HepG2 (cell line): ENCODE measurements around the gene TCEANC2. TPM values are rescaled to one million over a fixed set of nuclear protein-coding genes. Genes with fewer than 3 reads are reported as not detected.

ENCODE experiments used
- ATAC-seq: fragments of 200-7000 bp; cut with Tn5 transposase; 3 replicates; pipeline ENCODE4 v1.9.1; 2020; ENCODE audit warnings: mild to moderate bottlenecking, moderate library complexity
- BruUV-seq: library from RNA; stranded (reverse); fragments of 400-500 nt; replicated peaks from 2 replicates; lab custom pipeline; 2021; lab: Mats Ljungman, UMichigan
- CTCF ChIA-PET: fragments of 300-600 bp; formaldehyde crosslinking; extraction: SDS; loops from one replicate; lab custom pipeline; 2021; ENCODE audit warnings: low total read pairs, inconsistent platforms, low intra/inter-chr PET ratio; lab: Yijun Ruan, JAX
- POLR2A ChIA-PET: fragments of 350-600 bp; sonication (Branson Sonifier 250); formaldehyde crosslinking; loops from one replicate; lab custom pipeline; 2020; ENCODE audit warnings: antibody characterized with exemption, inconsistent platforms; lab: Yijun Ruan, JAX
- DNase-seq: peaks from one replicate; pipeline ENCODE4 v3.0.0-alpha.2; 2015; ENCODE audit warnings: low spot score
- FAIRE-seq: peaks from 3 replicates; lab custom pipeline; 2011; peaks lifted over from hg19 to GRCh38; lab: Jason Lieb, UNC
- H2AFZ ChIP-seq: one replicate; pipeline ENCODE4 v1.6.1; 2011; ENCODE audit warnings: low read length, inconsistent platforms
- H3K27ac ChIP-seq: fragments of 300-600 bp; 3 replicates; pipeline ENCODE4 v1.8.0; 2011; ENCODE audit warnings: mixed run types, mild to moderate bottlenecking, mixed read lengths, low read length, inconsistent platforms; ENCODE audit not compliant: insufficient read depth; ENCODE audit errors: extremely low read length
- H3K27me3 ChIP-seq, 2 experiments: fragments of 200-600 bp in 1 of 2; 2 replicates in 1 of 2; 3 replicates in 1 of 2; pipeline versions ENCODE4 v1.6.0 to v1.8.0; 2011; ENCODE audit warnings: low read length in 2 of 2, mild to moderate bottlenecking in 2 of 2, moderate library complexity in 2 of 2, inconsistent platforms in 1 of 2; ENCODE audit not compliant: insufficient read depth in 2 of 2, control insufficient read depth in 1 of 2
- H3K36me3 ChIP-seq, 2 experiments: fragments of 200-600 bp in 1 of 2; replicated peaks in 1 of 2; 2 replicates in 1 of 2; 3 replicates in 1 of 2; pipeline versions ENCODE4 v1.5.1 to v1.8.0; 2011; ENCODE audit warnings: low read length in 2 of 2, inconsistent platforms in 1 of 2; ENCODE audit not compliant: insufficient read depth in 2 of 2, control insufficient read depth in 1 of 2
- H3K4me1 ChIP-seq: 2 replicates; pipeline ENCODE4 v1.5.1; 2012; ENCODE audit warnings: low read length, inconsistent platforms; ENCODE audit not compliant: insufficient read depth
- H3K4me2 ChIP-seq: 2 replicates; pipeline ENCODE4 v1.6.0; 2011; ENCODE audit warnings: low read depth, low read length, inconsistent platforms
- H3K4me3 ChIP-seq, 3 experiments: fragments of 200-600 bp in 1 of 3; sonication (generic), shearing (Covaris generic) in 1 of 3; replicated peaks in 1 of 3; 2 replicates each; pipeline ENCODE4 v1.5.1; 2011 to 2016; ENCODE audit warnings: low read length in 3 of 3, inconsistent platforms in 2 of 3, low read depth in 2 of 3, mild to moderate bottlenecking in 2 of 3, control low read depth in 1 of 3, mixed read lengths in 1 of 3; ENCODE audit not compliant: insufficient read depth in 1 of 3
- H3K79me2 ChIP-seq: one replicate; pipeline ENCODE4 v1.6.1; 2011; ENCODE audit warnings: low read length, inconsistent platforms; ENCODE audit not compliant: insufficient read depth
- H3K9ac ChIP-seq: 2 replicates; pipeline ENCODE4 v1.6.0; 2011; ENCODE audit warnings: mild to moderate bottlenecking, low read depth, low read length, inconsistent platforms; ENCODE audit not compliant: insufficient read depth
- H3K9me3 ChIP-seq: 2 replicates; pipeline ENCODE4 v1.5.1; 2012; ENCODE audit warnings: mild to moderate bottlenecking, low read length
- H4K20me1 ChIP-seq: 2 replicates; pipeline ENCODE4 v1.6.0; 2011; ENCODE audit warnings: inconsistent platforms, mild to moderate bottlenecking, low read length, moderate library complexity; ENCODE audit not compliant: insufficient read depth
- FOXC1 ChIP-seq: sonication (generic); formaldehyde crosslinking; IDR thresholded peaks from 2 replicates; pipeline ENCODE4 v1.8.0; 2022; ENCODE audit warnings: mild to moderate bottlenecking, missing genetic modification reagents, borderline replicate concordance
- JUNB ChIP-seq: sonication (generic); formaldehyde crosslinking; IDR thresholded peaks from 2 replicates; pipeline ENCODE4 v1.8.0; 2022; ENCODE audit warnings: missing genetic modification reagents, mild to moderate bottlenecking, borderline replicate concordance
- NKX3-1 ChIP-seq: sonication (generic); formaldehyde crosslinking; IDR thresholded peaks from 2 replicates; pipeline ENCODE4 v1.5.0; 2020; ENCODE audit warnings: missing genetic modification reagents
- NR1H2 ChIP-seq: sonication (generic); formaldehyde crosslinking; IDR thresholded peaks from 2 replicates; pipeline ENCODE4 v1.8.1; 2022; ENCODE audit warnings: low read depth, missing genetic modification reagents, borderline replicate concordance
- REL ChIP-seq: sonication (generic); formaldehyde crosslinking; conservative IDR thresholded peaks from 2 replicates; pipeline ENCODE4 v1.8.0; 2022; ENCODE audit warnings: mild to moderate bottlenecking, missing genetic modification reagents, moderate library complexity
- SP140L ChIP-seq: sonication (generic); formaldehyde crosslinking; IDR thresholded peaks from 2 replicates; pipeline ENCODE4 v1.4.0; 2020; ENCODE audit warnings: missing genetic modification reagents, borderline replicate concordance
- ZNF207 ChIP-seq: fragments of 450-650 bp; IDR thresholded peaks from 2 replicates; pipeline ENCODE4 v1.6.1; 2016; ENCODE audit warnings: antibody characterized with exemption, borderline replicate concordance
- ZNF264 ChIP-seq: sonication (generic); formaldehyde crosslinking; IDR thresholded peaks from 2 replicates; pipeline ENCODE4 v1.4.0; 2020; ENCODE audit warnings: missing genetic modification reagents
- ZNF577 ChIP-seq: sonication (generic); formaldehyde crosslinking; IDR thresholded peaks from 2 replicates; pipeline ENCODE4 v1.4.0; 2020; ENCODE audit warnings: mild to moderate bottlenecking, low read depth, missing genetic modification reagents, borderline replicate concordance
- ZNF788 ChIP-seq: sonication (generic); formaldehyde crosslinking; IDR thresholded peaks from 2 replicates; pipeline ENCODE4 v1.5.0; 2020; ENCODE audit warnings: mild to moderate bottlenecking, missing genetic modification reagents, borderline replicate concordance
- WGBS: methylation state at CpG from one replicate; pipeline ENCODE4 v1.1.6; 2017; ENCODE audit warnings: low lambda C conversion rate; 5-methylcytosine and 5-hydroxymethylcytosine counted together
- in situ Hi-C: cut with HindIII; loops from 2 replicates; pipeline ENCODE4 v1.10.0; 2017; ENCODE audit warnings: low pct_unique_long_range_greater_than_20kb; ENCODE audit not compliant: extremely low pct_ligation_motif_present
- intact Hi-C: fragments of 100-400 bp; cut with micrococcal nuclease; formaldehyde crosslinking; loops from one replicate; pipeline ENCODE4 v1.10.0; 2022; ENCODE audit not compliant: unreplicated experiment
- polyA plus RNA-seq, 8 experiments: library from polyadenylated mRNA; depleted of rRNA in 3 of 8; stranded (reverse) in 7 of 8; unstranded in 1 of 8; fragments of >200 nt; fragmentation: Illumina TruSeq in 4 of 8; extraction: Trizol in 4 of 8; gene quantifications; 2 replicates each; pipeline versions ENCODE4 v1.2.1 to v1.2.3, GENCODE V29; 2011 to 2016; ENCODE audit warnings: low read depth in 4 of 8, missing spikeins in 1 of 8, mixed read lengths in 1 of 8; ENCODE audit not compliant: insufficient read depth in 1 of 8
- total RNA-seq, 5 experiments: library from RNA; depleted of rRNA; stranded (reverse); fragments of >200 nt; fragmentation: Illumina TruSeq; extraction: Trizol; gene quantifications; 2 replicates each; pipeline ENCODE4 v1.2.3, GENCODE V29; 2016; ENCODE audit warnings: low read depth in 1 of 5
- TF ChIP-seq, protein P1 (sequence below): fragments of 450-650 bp; IDR thresholded peaks from 2 replicates; pipeline ENCODE4 v1.6.1; 2017

TCEANC2 gene
- total and polyA plus RNA-seq, 2 of the 13 experiments (the other 11 are each of a cell fraction or from before 2014, with no cell fraction given): 3.8 to 5.0 TPM

DNA sequence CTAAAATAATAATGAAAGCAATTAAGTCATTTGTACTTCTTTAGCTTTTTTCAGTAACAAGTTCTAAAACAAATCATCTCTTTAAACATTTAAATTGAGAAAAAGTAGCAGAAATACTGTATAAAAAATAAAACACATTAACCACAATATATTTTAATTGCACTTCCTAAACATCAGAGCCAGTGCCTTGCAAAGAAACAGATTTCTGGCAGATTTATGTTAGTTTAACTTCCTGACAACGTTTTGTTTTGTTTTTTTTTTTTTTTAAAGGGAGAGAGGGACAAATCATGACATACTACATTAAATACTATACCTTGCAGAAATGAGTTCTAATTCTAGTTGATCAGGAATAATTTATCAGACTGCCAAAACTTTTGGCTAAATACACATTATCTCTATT lies 11.6 kb upstream of the TCEANC2 start:
- no peak overlapping the region for H3K4me3 ChIP-seq
- intact Hi-C loops (no loop called here), in situ Hi-C loops (no loop called here)
- no peak for FAIRE-seq
- no peak for ATAC-seq
- H3K9me3 ChIP-seq: no peaks in the 10 kb centered on the region
- no peak overlapping the region for H3K27ac ChIP-seq
- no peak overlapping the region for H3K9ac ChIP-seq
- peaks cover 6 to 51% of the 10 kb centered on the region in 2 experiments for H3K36me3 ChIP-seq
- H4K20me1 ChIP-seq: no peaks in the 10 kb centered on the region
- BruUV-seq: no TSS peak
- WGBS: 47% methylated on average over 1 of the region's 1 CpG
- TF ChIP-seq ZNF788: no peak
- TF ChIP-seq, protein P1, sequence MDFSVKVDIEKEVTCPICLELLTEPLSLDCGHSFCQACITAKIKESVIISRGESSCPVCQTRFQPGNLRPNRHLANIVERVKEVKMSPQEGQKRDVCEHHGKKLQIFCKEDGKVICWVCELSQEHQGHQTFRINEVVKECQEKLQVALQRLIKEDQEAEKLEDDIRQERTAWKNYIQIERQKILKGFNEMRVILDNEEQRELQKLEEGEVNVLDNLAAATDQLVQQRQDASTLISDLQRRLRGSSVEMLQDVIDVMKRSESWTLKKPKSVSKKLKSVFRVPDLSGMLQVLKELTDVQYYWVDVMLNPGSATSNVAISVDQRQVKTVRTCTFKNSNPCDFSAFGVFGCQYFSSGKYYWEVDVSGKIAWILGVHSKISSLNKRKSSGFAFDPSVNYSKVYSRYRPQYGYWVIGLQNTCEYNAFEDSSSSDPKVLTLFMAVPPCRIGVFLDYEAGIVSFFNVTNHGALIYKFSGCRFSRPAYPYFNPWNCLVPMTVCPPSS: no peak
- no peak for TF ChIP-seq ZNF577 (CRISPR knock-in tag)
- TF ChIP-seq ZNF207: no peak
- TF ChIP-seq REL: no peak
- no peak for TF ChIP-seq ZNF264 (CRISPR knock-in tag)
- no peak for TF ChIP-seq NKX3-1 (CRISPR knock-in tag)
- no peak for TF ChIP-seq FOXC1 (CRISPR knock-in tag)
- TF ChIP-seq NR1H2 (CRISPR knock-in tag): no peak
- TF ChIP-seq JUNB (CRISPR knock-in tag): no peak
- TF ChIP-seq SP140L (CRISPR knock-in tag): no peak
- H2AFZ ChIP-seq: no peak overlapping the region
- POLR2A ChIA-PET: interaction anchor here (1.6 kb wide), 1 partner anchor 10 kb away, joined by 5 read pairs; the partner anchor contains the start of gene TMEM59
- H3K4me1 ChIP-seq: peaks cover 4% of the 10 kb centered on the region; the same call in 1 of the 2 replicates
- DNase-seq: no peak
- H3K4me2 ChIP-seq: no peak overlapping the region
- CTCF ChIA-PET: no interaction called here
- H3K27me3 ChIP-seq: no peaks in the 10 kb centered on the region
- peaks cover 16% of the 10 kb centered on the region for H3K79me2 ChIP-seq
